ENCODE measurements around the gene MYBPH.

- TF ChIP-seq CTCF (IDR thresholded peaks at IDR 0.05) (no peak), POLR2A (IDR thresholded peaks at IDR 0.05) (no peak)
Measured at GRCh38 chr1:203147376-203147775, 28.2 kb downstream of the MYBPH start.
